Lower lobe of right lung (tissue), 2 donors: ENCODE data around the gene DNAI7. TPM values are rescaled to one million over a fixed set of nuclear protein-coding genes. Genes with fewer than 3 reads are reported as not detected.

ENCODE experiments used
- ATAC-seq, 2 donors: fragments of 200-7000 bp; cut with Tn5 transposase; one replicate each; pipeline ENCODE4 v1.9.1; 2020 to 2022; ENCODE audit warnings: mild to moderate bottlenecking in 2 of 2, moderate library complexity in 2 of 2
- DNase-seq: peaks from one replicate; pipeline ENCODE4 v3.0.0-alpha.2; 2020
- H3K27ac ChIP-seq: fragments of 200-600 bp; one replicate; pipeline ENCODE4 v1.8.0; 2022
- H3K27me3 ChIP-seq: fragments of 200-600 bp; one replicate; pipeline ENCODE4 v1.8.0; 2022; ENCODE audit warnings: low read depth
- H3K36me3 ChIP-seq: fragments of 200-600 bp; one replicate; pipeline ENCODE4 v1.8.0; 2022; ENCODE audit warnings: mild to moderate bottlenecking
- H3K4me1 ChIP-seq: fragments of 200-600 bp; one replicate; pipeline ENCODE4 v1.8.0; 2022
- H3K4me3 ChIP-seq: fragments of 200-600 bp; one replicate; pipeline ENCODE4 v1.8.0; 2022; ENCODE audit warnings: mild to moderate bottlenecking
- H3K9me3 ChIP-seq: fragments of 200-600 bp; one replicate; pipeline ENCODE4 v1.8.0; 2022
- intact Hi-C: fragments of 100-400 bp; cut with DNase I; formaldehyde crosslinking; loops from one replicate; pipeline ENCODE4 v1.11.0; 2022
- total RNA-seq: library from RNA; stranded (reverse); fragmentation: NEBNext Ultra II Directional; extraction: Animal tissue kit (Norgen Biotek cat#: 25700); gene quantifications from one replicate; pipeline ENCODE4 v1.2.1, GENCODE V29; 2021
- TF ChIP-seq, protein P1 (sequence below): fragments of 200-600 bp; IDR thresholded peaks from one replicate; pipeline ENCODE4 v1.8.0; 2022; ENCODE audit warnings: antibody characterized with exemption, mild to moderate bottlenecking
- donor health status: DM: no; HTN: yes; CAD: no; lungs with severe emphysema.

Gene DNAI7
- total RNA-seq, 1 donor from 2014 or later, result 6.7 TPM

DNA sequence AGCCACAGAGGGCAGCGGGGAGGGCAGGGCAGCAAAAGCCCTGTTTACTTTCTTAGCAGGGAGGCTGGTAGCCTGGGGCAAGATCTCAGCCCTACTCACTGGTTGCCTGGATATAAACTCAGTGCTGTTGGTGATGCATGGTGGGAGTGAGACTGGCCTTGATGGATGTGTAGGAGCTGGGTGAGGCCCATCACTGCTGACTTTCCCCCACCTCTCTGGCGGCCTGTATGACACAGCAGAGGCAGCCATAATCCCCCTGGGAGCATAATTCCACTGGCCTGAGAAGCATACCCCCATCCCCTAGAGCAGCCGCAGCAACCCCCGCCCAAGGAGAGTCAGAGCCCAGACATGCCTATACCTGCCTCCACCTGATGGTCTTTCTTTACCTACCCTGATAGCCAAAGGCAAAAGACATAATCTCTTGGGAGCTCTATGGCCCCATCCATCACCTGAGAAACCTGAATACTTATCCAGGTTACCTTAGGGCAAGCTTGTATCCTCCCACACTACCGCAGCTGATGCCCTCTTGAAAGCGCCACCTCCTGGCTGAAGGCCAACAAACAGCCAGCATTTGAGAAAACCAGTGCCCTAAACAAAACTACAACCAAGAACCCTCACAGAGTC, 59.3 kb downstream of the DNAI7 start:
- Histone ChIP-seq H3K4me1 (no peaks in the 10 kb centered on the region), H3K36me3 (no peaks in the 10 kb centered on the region), H3K9me3 (no peaks in the 10 kb centered on the region), H3K4me3 (no peak overlapping the region), H3K27ac (no peak overlapping the region), H3K27me3 (no peaks in the 10 kb centered on the region)
- intact Hi-C loops, result no loop called here
- ATAC-seq, result no peak
- TF ChIP-seq, protein P1, sequence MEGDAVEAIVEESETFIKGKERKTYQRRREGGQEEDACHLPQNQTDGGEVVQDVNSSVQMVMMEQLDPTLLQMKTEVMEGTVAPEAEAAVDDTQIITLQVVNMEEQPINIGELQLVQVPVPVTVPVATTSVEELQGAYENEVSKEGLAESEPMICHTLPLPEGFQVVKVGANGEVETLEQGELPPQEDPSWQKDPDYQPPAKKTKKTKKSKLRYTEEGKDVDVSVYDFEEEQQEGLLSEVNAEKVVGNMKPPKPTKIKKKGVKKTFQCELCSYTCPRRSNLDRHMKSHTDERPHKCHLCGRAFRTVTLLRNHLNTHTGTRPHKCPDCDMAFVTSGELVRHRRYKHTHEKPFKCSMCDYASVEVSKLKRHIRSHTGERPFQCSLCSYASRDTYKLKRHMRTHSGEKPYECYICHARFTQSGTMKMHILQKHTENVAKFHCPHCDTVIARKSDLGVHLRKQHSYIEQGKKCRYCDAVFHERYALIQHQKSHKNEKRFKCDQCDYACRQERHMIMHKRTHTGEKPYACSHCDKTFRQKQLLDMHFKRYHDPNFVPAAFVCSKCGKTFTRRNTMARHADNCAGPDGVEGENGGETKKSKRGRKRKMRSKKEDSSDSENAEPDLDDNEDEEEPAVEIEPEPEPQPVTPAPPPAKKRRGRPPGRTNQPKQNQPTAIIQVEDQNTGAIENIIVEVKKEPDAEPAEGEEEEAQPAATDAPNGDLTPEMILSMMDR, result no peak
- DNase-seq, result no peak

DNA sequence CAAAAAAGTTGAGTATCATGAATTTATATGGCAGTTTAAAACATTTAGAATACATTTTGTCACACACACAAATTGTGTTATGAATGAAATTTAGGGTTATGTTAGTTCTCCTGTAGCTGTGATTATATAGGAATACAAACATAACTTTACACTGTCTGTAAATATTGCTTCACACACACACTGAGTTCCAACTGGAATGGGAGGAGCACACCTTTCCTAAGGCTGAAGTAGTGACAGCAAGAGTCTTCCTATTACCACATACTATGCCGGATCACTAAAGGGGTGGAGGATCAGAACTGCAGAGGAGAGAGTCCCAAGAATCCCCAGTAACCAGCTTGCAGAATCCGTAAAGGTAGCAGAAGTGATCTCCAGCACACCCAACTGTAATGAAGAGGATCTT, 63.7 kb downstream of the DNAI7 start:
- no peak for DNase-seq
- no peaks in the 10 kb centered on the region for H3K27me3 ChIP-seq
- no peaks in the 10 kb centered on the region for H3K4me1 ChIP-seq
- TF ChIP-seq, protein P1, result no peak
- H3K36me3 ChIP-seq, result no peaks in the 10 kb centered on the region
- no peak overlapping the region for H3K4me3 ChIP-seq
- ATAC-seq, result no peak
- intact Hi-C loops, result no loop called here
- H3K9me3 ChIP-seq, result no peaks in the 10 kb centered on the region
- H3K27ac ChIP-seq, result no peak overlapping the region

DNA sequence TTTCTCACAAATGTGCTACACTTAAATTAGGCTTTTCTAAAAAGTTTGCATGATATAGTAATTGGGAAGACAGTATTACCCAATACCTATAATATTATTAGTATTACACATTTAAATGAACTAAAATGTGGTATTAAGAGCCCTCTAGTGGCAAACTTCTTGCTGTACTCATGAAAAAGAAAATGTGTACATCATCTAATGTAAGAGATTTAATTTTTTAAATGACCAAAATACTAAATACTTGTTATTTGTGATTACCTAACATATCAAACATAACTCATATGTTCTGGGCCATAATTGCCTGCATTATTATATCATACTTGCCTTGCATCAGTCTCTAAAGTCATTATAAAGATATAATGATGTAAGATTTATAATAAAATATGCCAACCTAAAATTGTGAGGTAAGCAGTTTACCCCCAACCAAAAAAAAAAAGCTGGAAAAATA, 64.2 kb downstream of the DNAI7 start:
- Histone ChIP-seq H3K27me3 (no peaks in the 10 kb centered on the region), H3K4me1 (no peaks in the 10 kb centered on the region), H3K36me3 (no peaks in the 10 kb centered on the region), H3K27ac (no peak overlapping the region), H3K9me3 (no peaks in the 10 kb centered on the region), H3K4me3 (no peak overlapping the region)
- intact Hi-C loops, result no loop called here
- no peak for DNase-seq
- ATAC-seq, result peak in 1 of 2 donors; percentile 53
- TF ChIP-seq, protein P1, result peak; percentile 73

DNA sequence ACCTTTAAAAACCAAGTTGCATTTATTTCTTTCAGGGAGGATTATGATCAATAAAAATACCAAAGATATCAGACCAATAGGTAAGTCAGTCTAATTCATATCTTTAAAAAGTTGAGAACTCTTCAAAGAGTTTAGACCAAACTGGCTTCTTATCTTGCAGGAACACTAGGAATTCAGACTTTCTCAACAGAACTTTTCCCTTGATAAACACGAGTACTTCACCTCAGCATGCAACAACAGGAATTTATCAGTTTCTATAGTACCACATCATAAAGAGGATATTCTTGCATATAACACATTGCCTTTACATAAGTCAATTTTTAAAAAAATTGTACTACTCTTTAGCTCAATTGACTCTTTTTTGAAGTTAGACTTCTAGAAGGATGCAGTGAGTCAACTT, 68.2 kb downstream of the DNAI7 start:
- intact Hi-C loops, result loop anchor here (5.0 kb wide), 1 partner anchor 134 kb away; no protein-coding TSS in a partner anchor

DNA sequence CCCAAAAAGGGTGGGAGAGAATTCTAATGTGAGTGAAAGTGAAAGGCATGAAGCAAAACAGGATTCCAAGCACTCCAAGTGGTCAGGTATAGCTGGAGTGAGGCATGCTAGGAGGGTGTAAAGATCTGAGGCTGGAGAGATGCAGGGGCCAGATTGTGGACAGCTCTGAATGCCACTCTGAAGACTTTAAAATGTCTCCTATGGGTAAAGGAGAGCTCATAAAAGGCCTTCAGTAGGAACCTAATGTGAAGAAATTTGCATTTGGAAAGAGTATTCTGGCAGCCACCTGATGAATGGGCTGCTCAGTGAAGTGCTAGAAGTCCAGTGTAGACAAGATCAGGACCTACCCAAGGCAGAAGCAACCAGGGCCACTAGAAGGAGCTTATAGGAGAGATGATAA, 68.9 kb downstream of the DNAI7 start:
- no peak for DNase-seq
- Histone ChIP-seq H3K27ac (no peak overlapping the region), H3K4me1 (no peaks in the 10 kb centered on the region), H3K36me3 (no peaks in the 10 kb centered on the region), H3K4me3 (no peak overlapping the region), H3K27me3 (no peaks in the 10 kb centered on the region), H3K9me3 (no peaks in the 10 kb centered on the region)
- no peak for ATAC-seq
- intact Hi-C loops, result loop anchor here (5.0 kb wide), 1 partner anchor 134 kb away; no protein-coding TSS in a partner anchor
- TF ChIP-seq, protein P1, result no peak

More for the DNA sequence above, 68.2 kb downstream of the DNAI7 start:
- Histone ChIP-seq H3K4me1 (no peaks in the 10 kb centered on the region), H3K4me3 (no peak overlapping the region), H3K27ac (no peak overlapping the region), H3K36me3 (no peaks in the 10 kb centered on the region), H3K9me3 (no peaks in the 10 kb centered on the region), H3K27me3 (no peaks in the 10 kb centered on the region)
- ATAC-seq (no peak), DNase-seq (no peak)
- TF ChIP-seq, protein P1, result no peak
